Measurements from ENCODE around the gene RPS24. TPM values are rescaled to one million over a fixed set of nuclear protein-coding genes. Genes with fewer than 3 reads are reported as not detected.
"Not testable (repeated sequence)": the region's sequence is repeated elsewhere in the genome, so short reads cannot be mapped to it uniquely, and the experiment has no call there.

Gene RPS24
- total RNA-seq: 1,000 to 10,000 TPM; 2,373 to 2,736 (median 2,495) TPM

- ATAC-seq (ENCODE audit: low FRiP score): peak; percentile 96
- TF ChIP-seq, protein P1, sequence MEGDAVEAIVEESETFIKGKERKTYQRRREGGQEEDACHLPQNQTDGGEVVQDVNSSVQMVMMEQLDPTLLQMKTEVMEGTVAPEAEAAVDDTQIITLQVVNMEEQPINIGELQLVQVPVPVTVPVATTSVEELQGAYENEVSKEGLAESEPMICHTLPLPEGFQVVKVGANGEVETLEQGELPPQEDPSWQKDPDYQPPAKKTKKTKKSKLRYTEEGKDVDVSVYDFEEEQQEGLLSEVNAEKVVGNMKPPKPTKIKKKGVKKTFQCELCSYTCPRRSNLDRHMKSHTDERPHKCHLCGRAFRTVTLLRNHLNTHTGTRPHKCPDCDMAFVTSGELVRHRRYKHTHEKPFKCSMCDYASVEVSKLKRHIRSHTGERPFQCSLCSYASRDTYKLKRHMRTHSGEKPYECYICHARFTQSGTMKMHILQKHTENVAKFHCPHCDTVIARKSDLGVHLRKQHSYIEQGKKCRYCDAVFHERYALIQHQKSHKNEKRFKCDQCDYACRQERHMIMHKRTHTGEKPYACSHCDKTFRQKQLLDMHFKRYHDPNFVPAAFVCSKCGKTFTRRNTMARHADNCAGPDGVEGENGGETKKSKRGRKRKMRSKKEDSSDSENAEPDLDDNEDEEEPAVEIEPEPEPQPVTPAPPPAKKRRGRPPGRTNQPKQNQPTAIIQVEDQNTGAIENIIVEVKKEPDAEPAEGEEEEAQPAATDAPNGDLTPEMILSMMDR (IDR thresholded peaks at IDR 0.05): no peak
- peak; percentile 78 for DNase-seq (ENCODE audit: low spot score)
These were observed at the start of gene RPS24 for GRCh38 chr10:78033637-78034470. Gene RPS24 (plus strand): TSS chr10:78033863. CDS start chr10:78033902, 39 bp downstream.

DNA sequence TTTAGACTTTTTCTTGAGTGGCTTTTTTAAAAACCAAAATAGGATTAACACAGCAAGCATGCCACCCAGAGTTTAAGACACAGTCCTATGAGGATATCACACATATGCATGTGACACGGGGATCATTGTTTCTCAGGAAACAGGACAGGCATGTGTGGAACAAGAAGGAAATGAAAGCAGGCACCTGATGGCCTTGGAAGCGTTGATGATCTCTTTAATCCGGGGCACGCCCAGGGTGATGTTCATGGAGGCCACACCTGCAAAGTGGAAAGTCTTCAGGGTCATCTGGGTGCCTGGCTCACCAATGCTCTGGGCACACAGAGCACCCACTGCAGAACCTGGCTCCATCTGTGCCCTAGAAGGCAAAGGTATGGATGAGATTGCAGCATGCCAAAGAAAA lies 48.7 kb upstream of the RPS24 start:
- TF ChIP-seq, protein P1 (IDR thresholded peaks at IDR 0.05): no peak
- DNase-seq (ENCODE audit: low spot score) (no peak), ATAC-seq (ENCODE audit: low FRiP score) (no peak)

- no peak for ATAC-seq (ENCODE audit: low FRiP score)
- TF ChIP-seq, protein P1 (IDR thresholded peaks at IDR 0.05): no peak
- no peak for DNase-seq (ENCODE audit: low spot score)
These were observed 45.9 kb upstream of the RPS24 start for GRCh38 chr10:77987671-77988255.

- DNase-seq (ENCODE audit: low spot score) (no peak), ATAC-seq (ENCODE audit: low FRiP score) (no peak)
- TF ChIP-seq, protein P1 (IDR thresholded peaks at IDR 0.05): no peak
These were observed 44.5 kb upstream of the RPS24 start for GRCh38 chr10:77989081-77989724.

DNA sequence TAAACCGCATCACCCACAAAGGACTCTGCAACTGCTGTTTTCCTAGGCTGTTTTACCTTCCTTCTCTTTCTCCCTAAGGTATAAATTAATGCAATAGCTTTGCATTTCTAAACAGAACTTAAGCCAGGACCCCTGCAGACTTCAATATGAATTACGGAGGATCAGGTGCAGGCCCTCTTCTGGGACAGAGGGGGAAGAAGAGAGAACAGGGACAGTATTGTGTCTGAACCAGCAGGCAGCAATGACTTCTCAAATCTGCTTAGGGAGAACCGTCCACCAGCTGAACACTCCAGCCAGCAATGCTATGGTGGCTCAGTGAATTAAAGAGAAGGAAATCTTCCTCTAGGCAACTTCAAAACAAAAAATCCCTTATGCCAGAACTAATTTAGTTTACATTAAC lies 40.0 kb upstream of the RPS24 start:
- no peak for DNase-seq (ENCODE audit: low spot score)
- TF ChIP-seq, protein P1 (IDR thresholded peaks at IDR 0.05): no peak
- no peak for ATAC-seq (ENCODE audit: low FRiP score)

- DNase-seq (ENCODE audit: low spot score); ATAC-seq (ENCODE audit: low FRiP score): not testable (repeated sequence)
These were observed 34.9 kb upstream of the RPS24 start for GRCh38 chr10:77998780-77999179.

GRCh38 chr10:78000206-78000605 lies 33.5 kb upstream of the RPS24 start:
- ATAC-seq (ENCODE audit: low FRiP score) (no peak), DNase-seq (ENCODE audit: low spot score) (no peak)
- TF ChIP-seq, protein P1 (IDR thresholded peaks at IDR 0.05): no peak
